WTC11 (cell line): ENCODE results near the gene CYSRT1. TPM values are rescaled to one million over a fixed set of nuclear protein-coding genes. Genes with fewer than 3 reads are reported as not detected.

ENCODE experiments used
- ATAC-seq: fragments of 200-7000 bp; cut with Tn5 transposase; 2 replicates; pipeline ENCODE4 v1.10.0; 2021; ENCODE audit warnings: mild to moderate bottlenecking, moderate library complexity
- CTCF ChIA-PET: fragments of 300-600 bp; sonication (Branson Sonifier 250); formaldehyde crosslinking; loops from one replicate; lab custom pipeline; 2021; ENCODE audit warnings: antibody characterized with exemption; lab: Charles Lee
- POLR2A ChIA-PET: fragments of 350-600 bp; sonication (Branson Sonifier 250); formaldehyde crosslinking; loops from one replicate; lab custom pipeline; 2021; ENCODE audit warnings: antibody characterized with exemption; lab: Charles Lee
- DNase-seq: peaks from one replicate; pipeline ENCODE4 v3.0.0; 2021; ENCODE audit warnings: low spot score
- H3K27ac Mint-ChIP-seq: 2 replicates; pipeline ENCODE4 v1.8.0; 2021; ENCODE audit warnings: mixed read lengths
- H3K27me3 Mint-ChIP-seq: 2 replicates; pipeline ENCODE4 v1.8.0; 2021; ENCODE audit warnings: low read depth, mild to moderate bottlenecking, moderate library complexity, mixed read lengths
- H3K36me3 Mint-ChIP-seq: 2 replicates; pipeline ENCODE4 v1.8.0; 2021; ENCODE audit warnings: mixed read lengths
- H3K4me1 Mint-ChIP-seq: 2 replicates; pipeline ENCODE4 v1.8.0; 2022; ENCODE audit warnings: mixed read lengths
- H3K4me3 Mint-ChIP-seq: 2 replicates; pipeline ENCODE4 v1.8.0; 2021; ENCODE audit warnings: mild to moderate bottlenecking, moderate library complexity, mixed read lengths
- H3K9me3 Mint-ChIP-seq: 2 replicates; pipeline ENCODE4 v1.8.0; 2021; ENCODE audit warnings: mixed read lengths
- AFF4 ChIP-seq: sonication (generic); formaldehyde crosslinking; IDR thresholded peaks from 2 replicates; pipeline ENCODE4 v1.8.1; 2023; ENCODE audit warnings: mild to moderate bottlenecking, missing genetic modification reagents, borderline replicate concordance
- AR ChIP-seq: fragments of 250-450 bp; sonication (Bioruptor Pico); IDR thresholded peaks from 2 replicates; pipeline ENCODE4 v1.9.0; 2021; ENCODE audit warnings: mild to moderate bottlenecking
- ARID4B ChIP-seq: sonication (generic); formaldehyde crosslinking; IDR thresholded peaks from 2 replicates; pipeline ENCODE4 v1.8.0; 2023; ENCODE audit warnings: missing genetic modification reagents, mild to moderate bottlenecking, borderline replicate concordance
- ATF1 ChIP-seq: sonication (generic); formaldehyde crosslinking; IDR thresholded peaks from 2 replicates; pipeline ENCODE4 v1.8.1; 2023; ENCODE audit warnings: mild to moderate bottlenecking, moderate library complexity, missing genetic modification reagents
- ATF2 ChIP-seq: sonication (generic); formaldehyde crosslinking; IDR thresholded peaks from 2 replicates; pipeline ENCODE4 v1.8.1; 2022; ENCODE audit warnings: low read depth, missing genetic modification reagents, borderline replicate concordance
- CBFB ChIP-seq: sonication (generic); formaldehyde crosslinking; IDR thresholded peaks from 2 replicates; pipeline ENCODE4 v1.8.1; 2022; ENCODE audit warnings: mild to moderate bottlenecking, low read depth, missing genetic modification reagents
- E2F5 ChIP-seq: sonication (generic); formaldehyde crosslinking; IDR thresholded peaks from 2 replicates; pipeline ENCODE4 v1.8.1; 2022; ENCODE audit warnings: mild to moderate bottlenecking, moderate library complexity, missing genetic modification reagents
- GABPB1 ChIP-seq: sonication (generic); formaldehyde crosslinking; IDR thresholded peaks from 2 replicates; pipeline ENCODE4 v1.8.1; 2023; ENCODE audit warnings: mild to moderate bottlenecking, missing genetic modification reagents
- GTF2I ChIP-seq: fragments of 250-450 bp; sonication (Bioruptor Pico); conservative IDR thresholded peaks from 2 replicates; pipeline ENCODE4 v1.4.0; 2021; ENCODE audit warnings: mild to moderate bottlenecking
- NFYB ChIP-seq: sonication (generic); formaldehyde crosslinking; conservative IDR thresholded peaks from 2 replicates; pipeline ENCODE4 v1.8.0; 2022; ENCODE audit warnings: low read depth, missing genetic modification reagents
- NR1H2 ChIP-seq: sonication (generic); formaldehyde crosslinking; IDR thresholded peaks from 2 replicates; pipeline ENCODE4 v1.9.0; 2021; ENCODE audit warnings: mild to moderate bottlenecking, moderate library complexity, missing genetic modification reagents
- NR2C2 ChIP-seq: sonication (generic); formaldehyde crosslinking; IDR thresholded peaks from 2 replicates; pipeline ENCODE4 v1.8.0; 2022; ENCODE audit warnings: mild to moderate bottlenecking, missing genetic modification reagents
- NR3C1 ChIP-seq: sonication (generic); formaldehyde crosslinking; conservative IDR thresholded peaks from 2 replicates; pipeline ENCODE4 v1.8.1; 2023; ENCODE audit warnings: low read depth, mild to moderate bottlenecking, missing genetic modification reagents
- OVOL2 ChIP-seq: fragments of 250-450 bp; sonication (Bioruptor Pico); IDR thresholded peaks from 2 replicates; pipeline ENCODE4 v1.9.0; 2021; ENCODE audit warnings: mild to moderate bottlenecking, borderline replicate concordance
- SMAD3 ChIP-seq: sonication (generic); formaldehyde crosslinking; IDR thresholded peaks from 2 replicates; pipeline ENCODE4 v1.8.0; 2022; ENCODE audit warnings: missing genetic modification reagents, mild to moderate bottlenecking, borderline replicate concordance
- SP1 ChIP-seq: sonication (generic); formaldehyde crosslinking; conservative IDR thresholded peaks from 2 replicates; pipeline ENCODE4 v1.8.1; 2022; ENCODE audit warnings: missing genetic modification reagents
- TCF7 ChIP-seq: sonication (generic); formaldehyde crosslinking; IDR thresholded peaks from 2 replicates; pipeline ENCODE4 v1.8.0; 2022; ENCODE audit warnings: mild to moderate bottlenecking, low read depth, missing genetic modification reagents, moderate library complexity
- TEAD4 ChIP-seq: sonication (generic); formaldehyde crosslinking; IDR thresholded peaks from 2 replicates; pipeline ENCODE4 v1.8.0; 2022; ENCODE audit warnings: mild to moderate bottlenecking, missing genetic modification reagents
- ZSCAN18 ChIP-seq: fragments of 250-450 bp; sonication (Bioruptor Pico); IDR thresholded peaks from 2 replicates; pipeline ENCODE4 v2.1.2; 2022; ENCODE audit warnings: mild to moderate bottlenecking, moderate library complexity
- total RNA-seq: library from RNA; stranded (reverse); gene quantifications from 3 replicates; pipeline ENCODE4 v1.2.3, GENCODE V29; 2021

CYSRT1 gene
- total RNA-seq, 1 experiment from 2014 or later = 3.5 TPM

GRCh38 chr9:137192859-137193258 lies 32.1 kb upstream of the CYSRT1 start:
- H3K4me3 Mint-ChIP-seq = no peak overlapping the region
- ChIA-PET CTCF (interaction anchor here (0.7 to 1.6 kb wide), 5 partner anchors 16 to 158 kb away, joined by 4 to 8 read pairs (median 4); no protein-coding TSS in a partner anchor), POLR2A (interaction anchor here (1.1 kb wide), 1 partner anchor 26 kb away, joined by 5 read pairs; no protein-coding TSS in a partner anchor)
- H3K9me3 Mint-ChIP-seq = no peaks in the 10 kb centered on the region
- H3K36me3 Mint-ChIP-seq = no peaks in the 10 kb centered on the region; the same call in 1 of the 2 replicates
- H3K4me1 Mint-ChIP-seq = peaks cover 13% of the 10 kb centered on the region
- H3K27ac Mint-ChIP-seq = no peak overlapping the region
- H3K27me3 Mint-ChIP-seq = no peaks in the 10 kb centered on the region
- TF ChIP-seq NR1H2 (CRISPR knock-in tag) (no peak), SMAD3 (CRISPR knock-in tag) (no peak), ZSCAN18 (CRISPR knock-in tag) (no peak), CBFB (CRISPR knock-in tag) (no peak), NFYB (CRISPR knock-in tag) (no peak), NR2C2 (CRISPR knock-in tag) (no peak), AFF4 (CRISPR knock-in tag) (no peak), TEAD4 (CRISPR knock-in tag) (no peak), NR3C1 (CRISPR knock-in tag) (no peak), ATF2 (CRISPR knock-in tag) (no peak), SP1 (CRISPR knock-in tag) (no peak), GTF2I (CRISPR knock-in tag) (no peak), TCF7 (CRISPR knock-in tag) (no peak), AR (CRISPR knock-in tag) (no peak), OVOL2 (CRISPR knock-in tag) (no peak), ATF1 (CRISPR knock-in tag) (no peak), GABPB1 (CRISPR knock-in tag) (no peak), E2F5 (CRISPR knock-in tag) (no peak), ARID4B (no peak)
- ATAC-seq (no peak), DNase-seq (no peak)
